Endothelial cell of umbilical vein (primary cell): ENCODE results near the gene BICRA. TPM values are rescaled to one million over a fixed set of nuclear protein-coding genes. Genes with fewer than 3 reads are reported as not detected.

ENCODE experiments used
- BruUV-seq: library from RNA; stranded (reverse); fragments of 400-500 nt; replicated peaks from 2 replicates; lab custom pipeline; 2021; lab: Mats Ljungman, UMichigan
- CTCF ChIA-PET: fragments of 300-600, 350-600 bp; sonication (Branson Sonifier 250); formaldehyde crosslinking; loops from one replicate; lab custom pipeline; 2021; ENCODE audit warnings: antibody characterized with exemption, inconsistent platforms; lab: Charles Lee
- POLR2A ChIA-PET: fragments of 300-600, 350-600 bp; sonication (Branson Sonifier 250); formaldehyde crosslinking; loops from one replicate; lab custom pipeline; 2021; ENCODE audit warnings: antibody characterized with exemption, inconsistent platforms; lab: Charles Lee
- DNase-seq: peaks from one replicate; pipeline ENCODE4 v3.0.0-alpha.2; 2011; ENCODE audit warnings: low read depth, low spot score
- FAIRE-seq: peaks from 2 replicates; lab custom pipeline; 2011; peaks lifted over from hg19 to GRCh38; lab: Jason Lieb, UNC
- H2AFZ ChIP-seq: 2 replicates; pipeline ENCODE4 v1.6.0; 2012; ENCODE audit warnings: low read depth, low read length, control low read depth, inconsistent platforms
- H3K27ac ChIP-seq: 2 replicates; pipeline ENCODE4 v1.5.1; 2011; ENCODE audit warnings: low read depth, mild to moderate bottlenecking, control low read depth, low read length, moderate library complexity; ENCODE audit not compliant: insufficient read depth
- H3K27me3 ChIP-seq, 2 experiments: 2 replicates each; pipeline versions ENCODE4 v1.6.0 to v1.6.1; 2011; ENCODE audit warnings: low read length in 2 of 2, mixed read lengths in 1 of 2; ENCODE audit not compliant: control insufficient read depth in 2 of 2, insufficient read depth in 2 of 2
- H3K36me3 ChIP-seq, 2 experiments: 2 replicates in 1 of 2; 3 replicates in 1 of 2; pipeline ENCODE4 v1.5.1; 2011; ENCODE audit warnings: low read length in 2 of 2, mild to moderate bottlenecking in 1 of 2, moderate library complexity in 1 of 2; ENCODE audit not compliant: control insufficient read depth in 2 of 2, insufficient read depth in 2 of 2; ENCODE audit errors: extremely low read depth in 1 of 2
- H3K4me1 ChIP-seq: 3 replicates; pipeline ENCODE4 v1.5.1; 2011; ENCODE audit warnings: mild to moderate bottlenecking, low read length; ENCODE audit not compliant: control insufficient read depth, insufficient read depth; ENCODE audit errors: extremely low read depth
- H3K4me2 ChIP-seq: 2 replicates; pipeline ENCODE4 v1.6.1; 2011; ENCODE audit warnings: low read length, control low read depth, mixed read lengths; ENCODE audit not compliant: insufficient read depth
- H3K4me3 ChIP-seq, 3 experiments: fragments of 200-600 bp in 1 of 3; sonication (generic), shearing (Covaris generic) in 1 of 3; replicated peaks in 1 of 3; 2 replicates each; pipeline ENCODE4 v1.5.1; 2011 to 2016; ENCODE audit warnings: control low read depth in 3 of 3, low read length in 3 of 3, mild to moderate bottlenecking in 2 of 3, inconsistent platforms in 1 of 3, low read depth in 1 of 3, moderate library complexity in 1 of 3; ENCODE audit not compliant: insufficient read depth in 1 of 3
- H3K79me2 ChIP-seq: 2 replicates; pipeline ENCODE4 v1.6.0; 2012; ENCODE audit warnings: low read length, inconsistent platforms; ENCODE audit not compliant: control insufficient read depth, insufficient read depth
- H3K9ac ChIP-seq: replicated peaks from 2 replicates; pipeline ENCODE3; 2011; ENCODE audit warnings: low read length, control low read depth; ENCODE audit not compliant: insufficient read depth; ENCODE audit errors: extremely low read depth
- H3K9me1 ChIP-seq: replicated peaks from 3 replicates; pipeline ENCODE4 v1.6.0; 2011; ENCODE audit warnings: mild to moderate bottlenecking, low read length; ENCODE audit not compliant: control insufficient read depth, insufficient read depth; ENCODE audit errors: extremely low read depth
- H3K9me3 ChIP-seq: replicated peaks from 2 replicates; pipeline ENCODE4 v1.5.1; 2012; ENCODE audit warnings: low read length, inconsistent platforms; ENCODE audit not compliant: control insufficient read depth, insufficient read depth
- H4K20me1 ChIP-seq: replicated peaks from 2 replicates; pipeline ENCODE3; 2011; ENCODE audit warnings: mild to moderate bottlenecking, low read length; ENCODE audit not compliant: control insufficient read depth, insufficient read depth; ENCODE audit errors: extremely low read depth
- GATA2 ChIP-seq: IDR thresholded peaks from 2 replicates; pipeline ENCODE4 v1.7.0; 2011; ENCODE audit warnings: low read depth, mild to moderate bottlenecking, moderate library complexity, mixed read lengths, low read length; ENCODE audit not compliant: insufficient read length, insufficient read depth
- JUN ChIP-seq: IDR thresholded peaks from 2 replicates; pipeline ENCODE4 v1.6.1; 2011; ENCODE audit warnings: borderline replicate concordance, low read depth; ENCODE audit not compliant: insufficient read length, insufficient read depth
- MAX ChIP-seq: IDR thresholded peaks from 2 replicates; pipeline ENCODE4 v1.6.1; 2011; ENCODE audit not compliant: insufficient read depth, insufficient read length
- MYC ChIP-seq: IDR thresholded peaks from one replicate; pipeline ENCODE4 v1.6.1; 2011; ENCODE audit warnings: mild to moderate bottlenecking, low read depth, low read length
- POLR2A ChIP-seq: IDR thresholded peaks from 2 replicates; pipeline ENCODE4 v1.6.1; 2012; ENCODE audit warnings: low read depth, mild to moderate bottlenecking, control low read depth, low read length
- dilution Hi-C: fragments of 300-500 bp; cut with MboI; formaldehyde crosslinking; loops from one replicate; pipeline ENCODE4 v1.15.0; 2019; ENCODE audit warnings: low sequenced_read_pairs; ENCODE audit not compliant: extremely low pct_ligation_motif_present
- intact Hi-C: fragments of 100-400 bp; cut with micrococcal nuclease; formaldehyde crosslinking; loops from one replicate; pipeline ENCODE4 v1.10.0; 2022
- polyA plus RNA-seq, 4 experiments: library from polyadenylated mRNA; depleted of rRNA in 3 of 4; stranded (reverse) in 3 of 4; unstranded in 1 of 4; fragments of >200 nt; gene quantifications; 2 replicates each; pipeline versions ENCODE4 v1.2.1 to v1.2.3, GENCODE V29; 2011 to 2012; ENCODE audit warnings: missing spikeins in 1 of 4
- total RNA-seq: library from RNA; stranded (reverse); gene quantifications from 2 replicates; pipeline ENCODE4 v1.2.3, GENCODE V29; 2021
- TF ChIP-seq, protein P1 (sequence below), 2 donors: IDR thresholded peaks; 1 replicate in 1 of 2; 2 replicates in 1 of 2; pipeline ENCODE4 v1.5.1; 2011; ENCODE audit warnings: low read length in 2 of 2, mild to moderate bottlenecking in 2 of 2, moderate library complexity in 2 of 2, control low read depth in 1 of 2, inconsistent platforms in 1 of 2, low read depth in 1 of 2; ENCODE audit not compliant: insufficient read depth in 1 of 2; ENCODE audit errors: extremely low read depth in 1 of 2

The BICRA gene
- total and polyA plus RNA-seq, 2 donors (not counting 3 experiments of a cell fraction or from before 2014, with no cell fraction given) = 3.8 to 20.5 TPM

GRCh38 chr19:47704024-47704423, 95.1 kb downstream of the BICRA start:
- dilution Hi-C loops (no loop called here), intact Hi-C loops (no loop called here)
- Histone ChIP-seq H3K4me1 (no peaks in the 10 kb centered on the region), H3K4me2 (no peak overlapping the region), H3K9me1 (no peaks in the 10 kb centered on the region), H3K27me3 (no peaks in the 10 kb centered on the region), H3K79me2 (no peaks in the 10 kb centered on the region), H3K9me3 (no peaks in the 10 kb centered on the region), H4K20me1 (no peaks in the 10 kb centered on the region), H3K9ac (no peak overlapping the region), H3K27ac (no peak overlapping the region), H2AFZ (no peak overlapping the region), H3K36me3 (peaks cover 2 to 17% of the 10 kb centered on the region in 2 experiments), H3K4me3 (no peak overlapping the region)
- TF ChIP-seq POLR2A (no peak), MAX (no peak), GATA2 (no peak)
- no TSS peak for BruUV-seq
- DNase-seq (no peak), FAIRE-seq (no peak)
- ChIA-PET CTCF (interaction anchor here (2.6 to 9.7 kb wide), 3 partner anchors 9 to 267 kb away, joined by 8 to 454 read pairs (median 20); partner anchors contain the start of gene EHD2), POLR2A (no interaction called here)

DNA sequence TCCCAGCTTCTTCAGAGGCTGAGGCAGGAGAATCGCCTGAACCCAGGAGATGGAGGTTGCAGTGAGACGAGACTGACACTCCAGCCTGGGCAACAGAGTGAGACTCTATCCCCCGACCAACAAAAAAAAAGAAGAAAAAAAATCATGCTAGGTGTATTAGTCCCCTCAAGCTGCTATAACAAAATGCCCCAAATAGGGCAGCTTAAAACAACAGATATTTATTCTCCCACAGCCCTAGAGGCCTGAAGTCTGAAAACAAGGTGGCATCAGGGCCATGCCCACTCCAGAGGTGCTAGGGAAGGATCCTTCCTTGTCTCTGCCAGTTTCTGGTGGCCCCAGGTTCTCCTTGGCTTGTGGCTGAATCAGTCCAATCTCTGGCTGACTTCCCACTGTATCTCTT, 95.7 kb downstream of the BICRA start:
- Histone ChIP-seq H3K4me1 (no peaks in the 10 kb centered on the region), H4K20me1 (no peaks in the 10 kb centered on the region), H3K27ac (no peak overlapping the region), H3K4me3 (no peak overlapping the region), H3K9me1 (no peaks in the 10 kb centered on the region), H2AFZ (no peak overlapping the region), H3K27me3 (no peaks in the 10 kb centered on the region), H3K36me3 (peaks cover 2 to 14% of the 10 kb centered on the region in 2 experiments), H3K4me2 (no peak overlapping the region), H3K9ac (no peak overlapping the region), H3K79me2 (no peaks in the 10 kb centered on the region), H3K9me3 (no peaks in the 10 kb centered on the region)
- no peak for TF ChIP-seq MYC
- no peak for TF ChIP-seq JUN
- TF ChIP-seq, protein P1, sequence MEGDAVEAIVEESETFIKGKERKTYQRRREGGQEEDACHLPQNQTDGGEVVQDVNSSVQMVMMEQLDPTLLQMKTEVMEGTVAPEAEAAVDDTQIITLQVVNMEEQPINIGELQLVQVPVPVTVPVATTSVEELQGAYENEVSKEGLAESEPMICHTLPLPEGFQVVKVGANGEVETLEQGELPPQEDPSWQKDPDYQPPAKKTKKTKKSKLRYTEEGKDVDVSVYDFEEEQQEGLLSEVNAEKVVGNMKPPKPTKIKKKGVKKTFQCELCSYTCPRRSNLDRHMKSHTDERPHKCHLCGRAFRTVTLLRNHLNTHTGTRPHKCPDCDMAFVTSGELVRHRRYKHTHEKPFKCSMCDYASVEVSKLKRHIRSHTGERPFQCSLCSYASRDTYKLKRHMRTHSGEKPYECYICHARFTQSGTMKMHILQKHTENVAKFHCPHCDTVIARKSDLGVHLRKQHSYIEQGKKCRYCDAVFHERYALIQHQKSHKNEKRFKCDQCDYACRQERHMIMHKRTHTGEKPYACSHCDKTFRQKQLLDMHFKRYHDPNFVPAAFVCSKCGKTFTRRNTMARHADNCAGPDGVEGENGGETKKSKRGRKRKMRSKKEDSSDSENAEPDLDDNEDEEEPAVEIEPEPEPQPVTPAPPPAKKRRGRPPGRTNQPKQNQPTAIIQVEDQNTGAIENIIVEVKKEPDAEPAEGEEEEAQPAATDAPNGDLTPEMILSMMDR (IDR thresholded peaks at IDR 0.05; ENCODE audit: extremely low read depth in 1 of 2, insufficient read depth in 1 of 2, low read depth in 1 of 2, low read length in 2 of 2) = no peak
- CTCF ChIA-PET = interaction anchor here (1.1 to 9.7 kb wide), 5 partner anchors 8 to 276 kb away, joined by 3 to 454 read pairs (median 20); partner anchors contain the start of gene EHD2
- POLR2A ChIA-PET = no interaction called here
- dilution Hi-C loops = no loop called here
- DNase-seq = no peak
- intact Hi-C loops = loop anchor here (5.0 kb wide), 2 partner anchors 407 to 422 kb away; no protein-coding TSS in a partner anchor
- no TSS peak for BruUV-seq
- no peak for FAIRE-seq
